AG04450 (cell line): ENCODE results near the gene RPL15. TPM values are rescaled to one million over a fixed set of nuclear protein-coding genes. Genes with fewer than 3 reads are reported as not detected.

Source experiments
- CTCF ChIA-PET: fragments of 300-600, 350-600 bp; formaldehyde crosslinking; extraction: SDS; loops from one replicate; lab custom pipeline; 2022; ENCODE audit warnings: antibody characterized with exemption, inconsistent platforms; lab: Charles Lee
- POLR2A ChIA-PET: fragments of 350-600 bp; formaldehyde crosslinking; extraction: SDS; loops from one replicate; lab custom pipeline; 2021; ENCODE audit warnings: antibody characterized with exemption, inconsistent platforms; lab: Yijun Ruan, JAX
- DNase-seq: peaks from one replicate; pipeline ENCODE4 v3.0.0-alpha.2; 2011; ENCODE audit warnings: low read depth, low spot score
- H3K27ac ChIP-seq: one replicate; pipeline ENCODE4 v1.5.1; 2012; ENCODE audit warnings: low read depth, low read length, control low read depth
- H3K27me3 ChIP-seq: one replicate; pipeline ENCODE4 v1.6.0; 2012; ENCODE audit warnings: low read length; ENCODE audit not compliant: control insufficient read depth, insufficient read depth
- H3K4me3 ChIP-seq: 2 replicates; pipeline ENCODE4 v1.5.1; 2011; ENCODE audit warnings: mild to moderate bottlenecking, low read depth, low read length, control low read depth
- H3K9me3 ChIP-seq: 2 replicates; pipeline ENCODE4 v1.5.1; 2012; ENCODE audit warnings: low read length; ENCODE audit not compliant: control insufficient read depth, insufficient read depth
- CTCF ChIP-seq: IDR thresholded peaks from 2 replicates; pipeline ENCODE4 v1.5.1; 2011; ENCODE audit warnings: low read depth, low read length, control low read depth, inconsistent platforms
- polyA plus RNA-seq: library from polyadenylated mRNA; depleted of rRNA; stranded (reverse); fragments of >200 nt; gene quantifications from 2 replicates; pipeline ENCODE4 v1.2.3, GENCODE V29; 2011

RPL15 gene
- polyA plus RNA-seq, 1 experiment: 3,614 TPM

GRCh38 chr3:23961913-23962312 is 45.0 kb downstream of the RPL15 start:
- no peaks in the 10 kb centered on the region for H3K9me3 ChIP-seq
- TF ChIP-seq CTCF: no peak
- H3K4me3 ChIP-seq: no peak overlapping the region
- no peak for DNase-seq
- CTCF ChIA-PET: interaction anchor here (0.9 kb wide), 1 partner anchor 721 kb away, joined by 7 read pairs; no protein-coding TSS in a partner anchor
- H3K27me3 ChIP-seq: no peaks in the 10 kb centered on the region
- H3K27ac ChIP-seq: no peak overlapping the region
- POLR2A ChIA-PET: interaction anchor here (1.0 kb wide), 1 partner anchor 45 kb away, joined by 3 read pairs; the partner anchor contains the start of genes NKIRAS1 and RPL15

GRCh38 chr3:23964537-23965235 is 47.8 kb downstream of the RPL15 start:
- Histone ChIP-seq H3K4me3 (no peak overlapping the region), H3K27me3 (no peaks in the 10 kb centered on the region), H3K9me3 (no peaks in the 10 kb centered on the region), H3K27ac (no peak overlapping the region)
- DNase-seq: no peak
- ChIA-PET CTCF (interaction anchor here (0.6 to 0.9 kb wide), 2 partner anchors 9 to 716 kb away, joined by 3 read pairs; no protein-coding TSS in a partner anchor), POLR2A (no interaction called here)
- no peak for TF ChIP-seq CTCF

- Histone ChIP-seq H3K27ac (no peak overlapping the region), H3K9me3 (no peaks in the 10 kb centered on the region), H3K4me3 (no peak overlapping the region), H3K27me3 (no peaks in the 10 kb centered on the region)
- CTCF ChIA-PET: no interaction called here
- TF ChIP-seq CTCF: no peak
- no peak for DNase-seq
- POLR2A ChIA-PET: interaction anchor here (0.6 kb wide), 1 partner anchor 17 kb away, joined by 13 read pairs; no protein-coding TSS in a partner anchor
Measured at GRCh38 chr3:23966328-23966727, 49.4 kb downstream of the RPL15 start.

- CTCF ChIA-PET: interaction anchor here (0.6 to 2.1 kb wide), 2 partner anchors 19 to 31 kb away, joined by 5 to 6 read pairs; no protein-coding TSS in a partner anchor
- no peak for DNase-seq
- H3K4me3 ChIP-seq: no peak overlapping the region
- H3K27ac ChIP-seq: no peak overlapping the region
- POLR2A ChIA-PET: interaction anchor here (2.3 kb wide), 1 partner anchor 52 kb away, joined by 13 read pairs; the partner anchor contains the start of genes NKIRAS1 and RPL15
- TF ChIP-seq CTCF: no peak
- H3K9me3 ChIP-seq: no peaks in the 10 kb centered on the region
- no peaks in the 10 kb centered on the region for H3K27me3 ChIP-seq
Measured at GRCh38 chr3:23968463-23969184, 51.7 kb downstream of the RPL15 start.
